ENCODE data around the gene LRRC3.

DNA sequence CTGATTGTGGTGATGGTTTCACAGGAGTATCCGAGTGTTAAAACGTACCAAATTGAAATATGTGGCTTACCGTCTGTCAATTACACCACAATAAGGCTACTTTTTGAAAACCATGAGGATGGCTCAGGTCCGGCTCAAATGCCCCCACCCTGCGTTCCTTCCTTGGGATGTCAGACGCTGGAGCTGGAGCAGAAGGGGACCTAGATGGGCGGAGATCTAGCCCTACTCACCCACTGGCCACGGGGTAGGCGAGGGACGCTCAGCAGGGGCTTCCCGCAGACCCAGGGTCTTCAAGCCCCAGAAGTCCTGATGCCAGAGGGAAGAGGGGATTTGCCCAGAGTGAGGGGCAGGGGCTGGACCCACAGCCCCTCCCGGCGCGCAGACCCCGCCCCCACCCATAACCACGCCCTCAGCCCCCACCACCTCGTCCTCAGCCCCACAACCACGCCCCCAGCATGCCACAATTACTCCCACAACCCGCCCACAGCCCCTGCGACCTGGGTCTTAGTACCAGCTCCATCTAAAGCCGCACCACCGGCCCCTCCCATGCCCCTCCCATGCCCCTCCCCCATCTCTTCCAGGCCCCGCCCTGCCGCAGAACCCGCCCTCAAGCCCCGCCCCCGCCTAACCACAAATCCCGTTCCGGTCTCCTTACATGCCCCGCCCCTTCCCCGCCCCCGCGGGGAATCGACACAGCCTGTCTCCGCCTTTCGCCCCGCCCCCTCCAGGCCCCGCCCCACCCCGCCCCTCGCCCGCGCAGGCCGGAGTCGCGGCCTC lies at the start of gene LRRC3:
- TF ChIP-seq, protein P1, sequence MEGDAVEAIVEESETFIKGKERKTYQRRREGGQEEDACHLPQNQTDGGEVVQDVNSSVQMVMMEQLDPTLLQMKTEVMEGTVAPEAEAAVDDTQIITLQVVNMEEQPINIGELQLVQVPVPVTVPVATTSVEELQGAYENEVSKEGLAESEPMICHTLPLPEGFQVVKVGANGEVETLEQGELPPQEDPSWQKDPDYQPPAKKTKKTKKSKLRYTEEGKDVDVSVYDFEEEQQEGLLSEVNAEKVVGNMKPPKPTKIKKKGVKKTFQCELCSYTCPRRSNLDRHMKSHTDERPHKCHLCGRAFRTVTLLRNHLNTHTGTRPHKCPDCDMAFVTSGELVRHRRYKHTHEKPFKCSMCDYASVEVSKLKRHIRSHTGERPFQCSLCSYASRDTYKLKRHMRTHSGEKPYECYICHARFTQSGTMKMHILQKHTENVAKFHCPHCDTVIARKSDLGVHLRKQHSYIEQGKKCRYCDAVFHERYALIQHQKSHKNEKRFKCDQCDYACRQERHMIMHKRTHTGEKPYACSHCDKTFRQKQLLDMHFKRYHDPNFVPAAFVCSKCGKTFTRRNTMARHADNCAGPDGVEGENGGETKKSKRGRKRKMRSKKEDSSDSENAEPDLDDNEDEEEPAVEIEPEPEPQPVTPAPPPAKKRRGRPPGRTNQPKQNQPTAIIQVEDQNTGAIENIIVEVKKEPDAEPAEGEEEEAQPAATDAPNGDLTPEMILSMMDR (conservative IDR thresholded peaks at IDR 0.05; ENCODE audit: low read length): no peak
- TF ChIP-seq EZH2phosphoT487 (IDR thresholded peaks at IDR 0.05; ENCODE audit: borderline replicate concordance, low read depth, low read length): no peak
